ENCODE data around the gene VSIG4. TPM values are rescaled to one million over a fixed set of nuclear protein-coding genes. Genes with fewer than 3 reads are reported as not detected.

The VSIG4 gene
- total RNA-seq, 1 experiment from 2014 or later, result not detected

GRCh38 chrX:66051980-66052379, 12.1 kb upstream of the VSIG4 start:
- Histone ChIP-seq H3K23ac (ENCODE audit: insufficient read length, low read depth, low read length) (no peak overlapping the region), H3K14ac (ENCODE audit: insufficient read depth, low read length) (no peak overlapping the region), H3K79me1 (ENCODE audit: insufficient read depth, low read depth, low read length, poor library complexity, severe bottlenecking) (no peaks in the 10 kb centered on the region), H3K4me2 (ENCODE audit: insufficient read depth, insufficient read length, low read length) (no peak overlapping the region), H3K4me1 (ENCODE audit: insufficient read depth, low read length) (no peaks in the 10 kb centered on the region), H3K9ac (ENCODE audit: extremely low read depth, insufficient read length, low read length) (no peak overlapping the region), H3K27ac (ENCODE audit: insufficient read length, low read depth, low read length) (no peak overlapping the region), H2AK5ac (ENCODE audit: insufficient read length, low read length) (no peak overlapping the region), H2BK5ac (ENCODE audit: insufficient read length, low read length) (no peak overlapping the region), H3T11ph (ENCODE audit: low read length) (no peak overlapping the region), H4K91ac (ENCODE audit: insufficient read length, low read depth, low read length) (no peak overlapping the region), H2BK20ac (ENCODE audit: low read depth, low read length, poor library complexity, severe bottlenecking) (no peak overlapping the region), H4K8ac (replicated peaks; ENCODE audit: insufficient read length, low read depth, low read length) (no peak overlapping the region), H2BK15ac (ENCODE audit: low read depth, low read length) (no peak overlapping the region), H3K79me2 (ENCODE audit: insufficient read depth, low read length) (no peaks in the 10 kb centered on the region), H4K20me1 (ENCODE audit: control insufficient read depth, insufficient read depth, insufficient read length) (no peaks in the 10 kb centered on the region), H3K23me2 (ENCODE audit: insufficient read length, low read depth, low read length, poor library complexity, severe bottlenecking) (no peaks in the 10 kb centered on the region), H2AFZ (ENCODE audit: low read length) (no peak overlapping the region), H3K18ac (ENCODE audit: insufficient read length, low read depth, low read length) (no peak overlapping the region), H4K5ac (ENCODE audit: insufficient read length, low read depth, low read length) (no peak overlapping the region), H2BK12ac (ENCODE audit: insufficient read length, low read depth, low read length) (no peak overlapping the region), H3K27me3 (ENCODE audit: insufficient read depth, low read length) (no peaks in the 10 kb centered on the region), H3K4ac (ENCODE audit: low read depth, low read length) (no peak overlapping the region), H2BK120ac (ENCODE audit: low read depth, low read length, poor library complexity, severe bottlenecking) (no peak overlapping the region), H3K56ac (ENCODE audit: insufficient read length, low read depth, low read length) (no peak overlapping the region), H3K9me3 (ENCODE audit: control insufficient read depth, low read depth, low read length) (peaks cover 40% of the 10 kb centered on the region)
- Mint-ChIP-seq H3K4me3 (no peak overlapping the region), H3K4me1 (0 out of 4 replicates have a peak, but pooled peaks cover 0 to 3% of the 10 kb centered on the region in 2 experiments), H3K9me3 (peaks cover 44 to 59% of the 10 kb centered on the region in 2 experiments), H3K36me3 (ENCODE audit: insufficient read depth in 1 of 3, low read depth in 3 of 3) (peaks cover 0 to 4% (median 0%) of the 10 kb centered on the region in 3 experiments; a peak in 1 of 7 replicates), H3K27ac (no peak overlapping the region), H3K27me3 (ENCODE audit: low read depth) (no peaks in the 10 kb centered on the region)
- no CpG with 5 or more reads among the region's 3 CpGs for WGBS (ENCODE audit: extremely low coverage, insufficient read length, low lambda C conversion rate)
- no peak for DNase-seq
- TF ChIP-seq CTCF (conservative IDR thresholded peaks at IDR 0.05), result no peak
